Activated CD8-positive, alpha-beta T cell treated with anti-CD3 and anti-CD28 coated beads for 36 hours (primary cell): Measurements from ENCODE around the gene CERKL. TPM values are rescaled to one million over a fixed set of nuclear protein-coding genes. Genes with fewer than 3 reads are reported as not detected.

Source experiments
- ATAC-seq: fragments of 200-7000 bp; cut with Tn5 transposase; one replicate; pipeline ENCODE4 v1.10.0; 2021; ENCODE audit warnings: mild to moderate bottlenecking, moderate library complexity
- CTCF ChIA-PET: fragments of 350-600 bp; sonication (Branson Sonifier 250); formaldehyde crosslinking; loops from one replicate; lab custom pipeline; 2021; ENCODE audit warnings: antibody characterized with exemption; lab: Charles Lee
- POLR2A ChIA-PET: fragments of 350-600 bp; sonication (Branson Sonifier 250); formaldehyde crosslinking; loops from one replicate; lab custom pipeline; 2021; ENCODE audit warnings: antibody characterized with exemption; lab: Charles Lee
- DNase-seq: peaks from one replicate; pipeline ENCODE4 v3.0.0-alpha.2; 2020
- H3K27ac Mint-ChIP-seq: one replicate; pipeline ENCODE4 v1.8.0; 2021; ENCODE audit warnings: mild to moderate bottlenecking, mixed read lengths
- H3K27me3 Mint-ChIP-seq: one replicate; pipeline ENCODE4 v1.8.0; 2021; ENCODE audit warnings: mixed read lengths
- H3K36me3 Mint-ChIP-seq: one replicate; pipeline ENCODE4 v1.8.0; 2021; ENCODE audit warnings: low read depth, mixed read lengths
- H3K4me1 Mint-ChIP-seq: one replicate; pipeline ENCODE4 v1.8.0; 2021; ENCODE audit warnings: low read depth, mixed read lengths
- H3K4me3 Mint-ChIP-seq: one replicate; pipeline ENCODE4 v1.8.0; 2021; ENCODE audit warnings: mild to moderate bottlenecking, moderate library complexity, mixed read lengths
- H3K9me3 Mint-ChIP-seq: one replicate; pipeline ENCODE4 v1.8.0; 2021; ENCODE audit warnings: mixed read lengths
- intact Hi-C: fragments of 100-400 bp; cut with micrococcal nuclease; formaldehyde crosslinking; loops from one replicate; pipeline ENCODE4 v1.10.0; 2022
- total RNA-seq, 2 experiments: library from RNA; stranded (reverse); gene quantifications; one replicate each; pipeline ENCODE4 v1.2.3, GENCODE V29; 2021
- TF ChIP-seq, protein P1 (sequence below): fragments of 200-600 bp; IDR thresholded peaks from one replicate; pipeline ENCODE4 v1.8.0; 2022; ENCODE audit warnings: antibody characterized with exemption, mild to moderate bottlenecking

CERKL gene
- total RNA-seq, 2 experiments from 2014 or later, result 0.11 to 0.20 TPM

DNA sequence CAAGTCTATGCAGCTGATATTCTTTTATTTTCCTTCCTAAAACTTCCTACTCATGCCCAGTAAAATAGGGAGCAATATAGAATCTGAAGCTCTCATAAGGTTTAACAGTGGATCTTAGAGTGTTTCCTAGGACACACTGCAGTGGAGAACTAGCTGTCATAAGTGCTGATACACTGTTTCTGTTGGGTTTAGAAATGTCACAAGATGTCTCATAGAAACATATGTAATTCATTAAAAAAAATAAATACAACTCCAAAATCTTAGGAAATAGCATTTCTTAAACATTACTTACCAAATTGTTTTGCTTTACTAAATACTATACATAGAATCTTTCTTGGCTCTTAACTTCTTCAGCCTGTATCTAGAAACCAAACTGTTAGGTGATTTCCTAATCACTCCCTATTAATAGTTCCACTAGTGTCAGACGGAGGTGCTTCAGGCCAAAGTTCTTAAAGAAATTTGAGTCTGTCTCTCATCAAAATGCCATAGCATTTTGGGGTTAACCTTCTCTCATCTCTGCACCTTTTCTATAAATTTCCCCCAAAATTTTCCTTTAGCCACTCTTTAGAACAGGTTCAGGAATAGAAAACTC is 93.7 kb downstream of the CERKL start:
- ChIA-PET CTCF (interaction anchor here (1.1 to 1.7 kb wide), 2 partner anchors 22 to 152 kb away, joined by 3 to 6 read pairs; no protein-coding TSS in a partner anchor), POLR2A (no interaction called here)
- DNase-seq (no peak), ATAC-seq (no peak)
- H3K36me3 Mint-ChIP-seq, result no peaks in the 10 kb centered on the region
- no peak overlapping the region for H3K4me3 Mint-ChIP-seq
- H3K9me3 Mint-ChIP-seq, result no peaks in the 10 kb centered on the region
- no peaks in the 10 kb centered on the region for H3K4me1 Mint-ChIP-seq
- intact Hi-C loops, result no loop called here
- H3K27ac Mint-ChIP-seq, result no peak overlapping the region
- no peaks in the 10 kb centered on the region for H3K27me3 Mint-ChIP-seq
- TF ChIP-seq, protein P1, sequence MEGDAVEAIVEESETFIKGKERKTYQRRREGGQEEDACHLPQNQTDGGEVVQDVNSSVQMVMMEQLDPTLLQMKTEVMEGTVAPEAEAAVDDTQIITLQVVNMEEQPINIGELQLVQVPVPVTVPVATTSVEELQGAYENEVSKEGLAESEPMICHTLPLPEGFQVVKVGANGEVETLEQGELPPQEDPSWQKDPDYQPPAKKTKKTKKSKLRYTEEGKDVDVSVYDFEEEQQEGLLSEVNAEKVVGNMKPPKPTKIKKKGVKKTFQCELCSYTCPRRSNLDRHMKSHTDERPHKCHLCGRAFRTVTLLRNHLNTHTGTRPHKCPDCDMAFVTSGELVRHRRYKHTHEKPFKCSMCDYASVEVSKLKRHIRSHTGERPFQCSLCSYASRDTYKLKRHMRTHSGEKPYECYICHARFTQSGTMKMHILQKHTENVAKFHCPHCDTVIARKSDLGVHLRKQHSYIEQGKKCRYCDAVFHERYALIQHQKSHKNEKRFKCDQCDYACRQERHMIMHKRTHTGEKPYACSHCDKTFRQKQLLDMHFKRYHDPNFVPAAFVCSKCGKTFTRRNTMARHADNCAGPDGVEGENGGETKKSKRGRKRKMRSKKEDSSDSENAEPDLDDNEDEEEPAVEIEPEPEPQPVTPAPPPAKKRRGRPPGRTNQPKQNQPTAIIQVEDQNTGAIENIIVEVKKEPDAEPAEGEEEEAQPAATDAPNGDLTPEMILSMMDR, result no peak

DNA sequence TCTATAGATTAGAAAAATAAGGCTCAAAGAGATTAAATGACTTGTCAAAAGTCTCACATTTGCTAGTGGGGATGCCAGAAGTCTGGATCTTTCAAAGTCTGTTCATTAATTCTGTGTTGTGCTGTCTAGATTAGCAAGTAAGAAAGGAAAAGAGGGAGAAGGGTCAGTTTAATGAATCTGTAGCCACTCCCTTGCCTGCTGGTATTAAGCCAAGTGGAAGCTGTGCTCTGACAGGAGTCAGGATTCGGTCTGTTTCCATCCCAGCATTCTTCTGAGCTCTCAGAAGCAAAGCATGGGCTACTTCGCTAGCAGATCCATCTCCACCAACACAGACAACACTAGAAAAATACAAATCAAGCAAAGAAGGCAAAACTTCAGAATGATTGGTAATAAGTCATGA is 98.5 kb downstream of the CERKL start:
- no peak overlapping the region for H3K4me3 Mint-ChIP-seq
- CTCF ChIA-PET, result interaction anchor here (1.0 to 1.3 kb wide), 2 partner anchors 10 to 157 kb away, joined by 3 to 4 read pairs; no protein-coding TSS in a partner anchor
- no peaks in the 10 kb centered on the region for H3K36me3 Mint-ChIP-seq
- H3K9me3 Mint-ChIP-seq, result no peaks in the 10 kb centered on the region
- no peak for ATAC-seq
- no peaks in the 10 kb centered on the region for H3K27me3 Mint-ChIP-seq
- no peaks in the 10 kb centered on the region for H3K4me1 Mint-ChIP-seq
- H3K27ac Mint-ChIP-seq, result no peak overlapping the region
- no peak for DNase-seq
- POLR2A ChIA-PET, result no interaction called here
- TF ChIP-seq, protein P1, result no peak
- intact Hi-C loops, result no loop called here

- intact Hi-C loops, result no loop called here
- no peak for ATAC-seq
- no peak for DNase-seq
- Mint-ChIP-seq H3K27me3 (no peaks in the 10 kb centered on the region), H3K9me3 (no peaks in the 10 kb centered on the region), H3K4me3 (no peak overlapping the region), H3K27ac (no peak overlapping the region), H3K36me3 (peaks cover 4% of the 10 kb centered on the region), H3K4me1 (no peaks in the 10 kb centered on the region)
- CTCF ChIA-PET, result no interaction called here
- POLR2A ChIA-PET, result interaction anchor here (0.5 kb wide), 1 partner anchor 227 kb away, joined by 3 read pairs; no protein-coding TSS in a partner anchor
- TF ChIP-seq, protein P1, result no peak
Observed at GRCh38 chr2:181554061-181554830, 102.7 kb downstream of the CERKL start.

- no peaks in the 10 kb centered on the region for H3K9me3 Mint-ChIP-seq
- DNase-seq (no peak), ATAC-seq (no peak)
- intact Hi-C loops, result no loop called here
- no peaks in the 10 kb centered on the region for H3K4me1 Mint-ChIP-seq
- TF ChIP-seq, protein P1, result no peak
- peaks cover 4% of the 10 kb centered on the region for H3K36me3 Mint-ChIP-seq
- CTCF ChIA-PET, result no interaction called here
- no peak overlapping the region for H3K4me3 Mint-ChIP-seq
- H3K27me3 Mint-ChIP-seq, result no peaks in the 10 kb centered on the region
- H3K27ac Mint-ChIP-seq, result no peak overlapping the region
- POLR2A ChIA-PET, result no interaction called here
Observed at GRCh38 chr2:181553244-181553643, 103.7 kb downstream of the CERKL start.

DNA sequence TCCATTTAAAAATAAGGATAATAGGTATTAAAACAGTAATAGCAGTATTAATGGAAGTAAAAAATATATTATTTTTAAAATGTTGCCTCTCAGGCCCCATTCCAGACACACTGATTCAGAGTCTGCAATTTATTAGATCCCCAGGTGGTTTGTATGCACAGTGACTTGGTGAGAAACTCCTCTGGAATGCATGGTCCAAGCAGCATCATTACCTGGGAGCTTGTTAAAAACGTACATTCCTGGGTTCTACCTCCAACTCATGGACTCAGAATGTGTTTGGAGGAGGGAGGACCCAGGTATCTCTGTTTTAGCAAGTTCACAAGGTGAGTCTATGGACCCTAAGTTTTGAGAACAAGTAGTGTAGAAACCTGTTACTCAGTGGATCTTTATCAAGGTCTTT is 104.1 kb downstream of the CERKL start:
- no peaks in the 10 kb centered on the region for H3K4me1 Mint-ChIP-seq
- no peak overlapping the region for H3K4me3 Mint-ChIP-seq
- peaks cover 4% of the 10 kb centered on the region for H3K36me3 Mint-ChIP-seq
- no peaks in the 10 kb centered on the region for H3K9me3 Mint-ChIP-seq
- POLR2A ChIA-PET, result no interaction called here
- no peaks in the 10 kb centered on the region for H3K27me3 Mint-ChIP-seq
- ATAC-seq (no peak), DNase-seq (no peak)
- TF ChIP-seq, protein P1, result no peak
- no peak overlapping the region for H3K27ac Mint-ChIP-seq
- intact Hi-C loops, result no loop called here
- CTCF ChIA-PET, result no interaction called here
